ENCODE measurements around the gene JAKMIP2. TPM values are rescaled to one million over a fixed set of nuclear protein-coding genes. Genes with fewer than 3 reads are reported as not detected.
A peak's percentile ranks its signal among the peaks of the same experiment; 100 is the strongest.

Gene JAKMIP2
- polyA plus RNA-seq, 1 of the 3 experiments (the other 2 are of a cell fraction), result 2.1 TPM

DNA sequence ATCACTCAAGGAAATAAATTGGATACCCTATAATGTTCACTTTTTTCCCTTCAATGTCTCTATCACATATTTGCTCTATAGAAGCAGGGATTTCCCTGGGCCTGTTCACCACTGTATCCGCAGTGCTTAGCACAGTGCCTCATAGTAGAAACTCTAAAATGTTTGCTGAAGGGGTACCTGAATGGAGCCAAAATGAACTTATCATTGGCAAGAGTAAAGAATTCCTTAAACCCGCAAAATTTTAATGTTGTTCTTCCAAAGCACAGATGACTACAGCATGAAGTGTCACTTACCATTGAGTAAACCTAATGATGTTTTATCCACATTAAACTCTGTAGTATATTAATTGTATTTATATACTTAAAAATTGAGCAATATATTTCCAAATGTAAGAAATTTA is 96.1 kb downstream of the JAKMIP2 start (continued):
- TF ChIP-seq SMC3 (IDR thresholded peaks at IDR 0.05; ENCODE audit: low read depth, low read length), result no peak
- TF ChIP-seq, protein P1, sequence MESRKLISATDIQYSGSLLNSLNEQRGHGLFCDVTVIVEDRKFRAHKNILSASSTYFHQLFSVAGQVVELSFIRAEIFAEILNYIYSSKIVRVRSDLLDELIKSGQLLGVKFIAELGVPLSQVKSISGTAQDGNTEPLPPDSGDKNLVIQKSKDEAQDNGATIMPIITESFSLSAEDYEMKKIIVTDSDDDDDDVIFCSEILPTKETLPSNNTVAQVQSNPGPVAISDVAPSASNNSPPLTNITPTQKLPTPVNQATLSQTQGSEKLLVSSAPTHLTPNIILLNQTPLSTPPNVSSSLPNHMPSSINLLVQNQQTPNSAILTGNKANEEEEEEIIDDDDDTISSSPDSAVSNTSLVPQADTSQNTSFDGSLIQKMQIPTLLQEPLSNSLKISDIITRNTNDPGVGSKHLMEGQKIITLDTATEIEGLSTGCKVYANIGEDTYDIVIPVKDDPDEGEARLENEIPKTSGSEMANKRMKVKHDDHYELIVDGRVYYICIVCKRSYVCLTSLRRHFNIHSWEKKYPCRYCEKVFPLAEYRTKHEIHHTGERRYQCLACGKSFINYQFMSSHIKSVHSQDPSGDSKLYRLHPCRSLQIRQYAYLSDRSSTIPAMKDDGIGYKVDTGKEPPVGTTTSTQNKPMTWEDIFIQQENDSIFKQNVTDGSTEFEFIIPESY (IDR thresholded peaks at IDR 0.05; ENCODE audit: borderline replicate concordance, low read depth), result no peak
- TF ChIP-seq JUND (IDR thresholded peaks at IDR 0.05), result no peak
- TF ChIP-seq POLR2AphosphoS5 (IDR thresholded peaks at IDR 0.05; ENCODE audit: low read depth, low read length), result no peak
- TF ChIP-seq GABPA (IDR thresholded peaks at IDR 0.05; ENCODE audit: low read depth), result no peak
- no peak for TF ChIP-seq FOSL2 (IDR thresholded peaks at IDR 0.05; ENCODE audit: borderline replicate concordance, low read depth)
- TF ChIP-seq, protein P2, sequence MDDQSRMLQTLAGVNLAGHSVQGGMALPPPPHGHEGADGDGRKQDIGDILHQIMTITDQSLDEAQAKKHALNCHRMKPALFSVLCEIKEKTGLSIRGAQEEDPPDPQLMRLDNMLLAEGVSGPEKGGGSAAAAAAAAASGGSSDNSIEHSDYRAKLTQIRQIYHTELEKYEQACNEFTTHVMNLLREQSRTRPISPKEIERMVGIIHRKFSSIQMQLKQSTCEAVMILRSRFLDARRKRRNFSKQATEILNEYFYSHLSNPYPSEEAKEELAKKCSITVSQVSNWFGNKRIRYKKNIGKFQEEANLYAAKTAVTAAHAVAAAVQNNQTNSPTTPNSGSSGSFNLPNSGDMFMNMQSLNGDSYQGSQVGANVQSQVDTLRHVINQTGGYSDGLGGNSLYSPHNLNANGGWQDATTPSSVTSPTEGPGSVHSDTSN (IDR thresholded peaks at IDR 0.05), result no peak
- no peak for TF ChIP-seq GATA2 (CRISPR knock-in tag; IDR thresholded peaks at IDR 0.05)
- TF ChIP-seq RAD21 (IDR thresholded peaks at IDR 0.05; ENCODE audit: low read length), result no peak

DNA sequence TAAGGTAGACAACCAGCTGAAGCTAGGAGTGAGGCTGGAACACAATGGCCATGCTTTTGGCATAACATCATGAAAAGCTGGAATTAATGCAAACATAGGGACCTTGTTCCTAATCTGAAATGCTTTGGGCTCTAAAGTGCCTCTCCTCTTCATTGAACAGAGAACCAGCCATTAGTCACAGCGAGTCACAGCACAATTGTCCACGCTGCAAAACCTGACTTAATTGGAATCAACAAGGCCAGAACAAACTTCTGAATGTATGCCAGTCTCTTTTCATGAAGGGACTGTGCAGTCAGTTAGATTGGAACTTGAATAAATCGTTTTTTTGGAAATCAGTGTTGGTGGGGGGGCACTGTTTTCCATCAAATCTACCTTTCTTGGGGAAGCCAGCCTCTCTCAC is 96.5 kb downstream of the JAKMIP2 start:
- Histone ChIP-seq H3K27me3 (ENCODE audit: insufficient read depth) (no peaks in the 10 kb centered on the region), H3K4me2 (no peak overlapping the region), H3K4me3 (ENCODE audit: low read depth in 2 of 2, low read length in 1 of 2) (no peak overlapping the region), H3K9ac (no peak overlapping the region), H3K9me2 (no peaks in the 10 kb centered on the region), H3K36me3 (replicated peaks in 1 of 2; ENCODE audit: control insufficient read depth in 1 of 2, insufficient read depth in 2 of 2, low read length in 1 of 2) (no peaks in the 10 kb centered on the region), H3K79me2 (ENCODE audit: insufficient read depth) (no peaks in the 10 kb centered on the region), H3K27ac (ENCODE audit: low read depth in 2 of 2, low read length in 1 of 2) (no peak overlapping the region; a peak in 1 of 4 replicates), H3K4me1 (ENCODE audit: control insufficient read depth in 1 of 2, insufficient read depth in 2 of 2, low read depth in 1 of 2, low read length in 1 of 2) (peaks cover 10 to 20% of the 10 kb centered on the region in 2 experiments; a peak in 3 of 4 replicates), H4K20me1 (ENCODE audit: insufficient read depth) (no peaks in the 10 kb centered on the region), H3K9me3 (no peaks in the 10 kb centered on the region), H3F3A (replicated peaks; ENCODE audit: insufficient read depth) (no peaks in the 10 kb centered on the region), H2AFZ (ENCODE audit: low read depth) (no peak overlapping the region)
- TF ChIP-seq ELF1 (IDR thresholded peaks at IDR 0.05) (no peak), FOSL2 (IDR thresholded peaks at IDR 0.05; ENCODE audit: borderline replicate concordance, low read depth) (peak; percentile 43; the same call in 1 of the 2 replicates), SIN3A (IDR thresholded peaks at IDR 0.05; ENCODE audit: borderline replicate concordance, low read depth, low read length) (no peak)
- TF ChIP-seq, protein P2 (IDR thresholded peaks at IDR 0.05), result peak; percentile 28; the same call in 1 of the 2 replicates
- no peak for DNase-seq
- WGBS (ENCODE audit: low lambda C conversion rate), result 33% methylated on average over 3 of the region's 3 CpGs
- ChIA-PET POLR2A (no interaction called here), CTCF (no interaction called here)

DNA sequence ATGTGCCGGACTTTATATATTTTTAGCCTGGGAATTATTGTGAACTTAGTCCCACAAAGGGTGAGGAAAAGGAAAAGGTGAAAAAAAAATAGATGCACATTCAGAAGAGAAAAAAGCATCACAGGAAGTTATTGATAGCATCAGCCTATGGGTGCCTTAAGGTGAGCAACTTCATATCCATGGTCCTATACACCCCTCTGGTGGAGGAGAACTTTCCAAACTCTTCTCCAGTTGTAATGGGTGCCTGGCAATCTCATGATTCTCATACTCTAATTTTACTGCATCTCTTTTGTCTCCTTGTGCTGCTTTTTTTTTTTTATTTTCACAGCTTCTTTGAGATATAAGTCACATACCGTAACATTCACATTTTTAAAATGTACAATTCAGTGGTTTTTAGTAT is 107.4 kb downstream of the JAKMIP2 start:
- no peaks in the 10 kb centered on the region for H3F3A ChIP-seq (replicated peaks; ENCODE audit: insufficient read depth)
- no peaks in the 10 kb centered on the region for H4K20me1 ChIP-seq (ENCODE audit: insufficient read depth)
- WGBS (ENCODE audit: low lambda C conversion rate), result 87% methylated on average over 2 of the region's 2 CpGs
- H3K27ac ChIP-seq (ENCODE audit: low read depth in 2 of 2, low read length in 1 of 2), result no peak overlapping the region
- POLR2A ChIA-PET, result interaction anchor here (0.6 kb wide), 1 partner anchor 1313 kb away, joined by 3 read pairs; no protein-coding TSS in a partner anchor
- no peak for TF ChIP-seq RCOR1 (IDR thresholded peaks at IDR 0.05; ENCODE audit: low read length)
- no peak for TF ChIP-seq YY1 (IDR thresholded peaks at IDR 0.05; ENCODE audit: low read depth)
- TF ChIP-seq GATA2 (CRISPR knock-in tag; IDR thresholded peaks at IDR 0.05), result no peak
- no peak for TF ChIP-seq TEAD4 (IDR thresholded peaks at IDR 0.05; ENCODE audit: borderline replicate concordance, insufficient read depth)
- TF ChIP-seq, protein P3, sequence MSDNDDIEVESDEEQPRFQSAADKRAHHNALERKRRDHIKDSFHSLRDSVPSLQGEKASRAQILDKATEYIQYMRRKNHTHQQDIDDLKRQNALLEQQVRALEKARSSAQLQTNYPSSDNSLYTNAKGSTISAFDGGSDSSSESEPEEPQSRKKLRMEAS (IDR thresholded peaks at IDR 0.05; ENCODE audit: low read depth), result no peak
- no peak for TF ChIP-seq RFX5 (IDR thresholded peaks at IDR 0.05; ENCODE audit: low read length)
- TF ChIP-seq POLR2AphosphoS5 (IDR thresholded peaks at IDR 0.05; ENCODE audit: low read depth, low read length), result no peak
- TF ChIP-seq FOXJ3 (CRISPR knock-in tag; IDR thresholded peaks at IDR 0.05), result no peak
- peak; percentile 34; the same call in 1 of the 2 replicates for TF ChIP-seq RAD21 (IDR thresholded peaks at IDR 0.05; ENCODE audit: low read length)
- no peak overlapping the region for H3K4me2 ChIP-seq
- no peaks in the 10 kb centered on the region for H3K9me2 ChIP-seq
- no peaks in the 10 kb centered on the region for H3K27me3 ChIP-seq (ENCODE audit: insufficient read depth)
- no peaks in the 10 kb centered on the region for H3K9me3 ChIP-seq
- H3K79me2 ChIP-seq (ENCODE audit: insufficient read depth), result no peaks in the 10 kb centered on the region
- no peaks in the 10 kb centered on the region; a peak in 2 of 4 replicates for H3K4me1 ChIP-seq (ENCODE audit: control insufficient read depth in 1 of 2, insufficient read depth in 2 of 2, low read depth in 1 of 2, low read length in 1 of 2)
- CTCF ChIA-PET, result interaction anchor here (1.0 to 1.5 kb wide), 6 partner anchors 9 to 147 kb away, joined by 3 to 4 read pairs (median 3); no protein-coding TSS in a partner anchor
- no peak overlapping the region for H2AFZ ChIP-seq (ENCODE audit: low read depth)
- H3K4me3 ChIP-seq (ENCODE audit: low read depth in 2 of 2, low read length in 1 of 2), result no peak overlapping the region
- H3K9ac ChIP-seq, result no peak overlapping the region
- no peak for DNase-seq
- H3K36me3 ChIP-seq (replicated peaks in 1 of 2; ENCODE audit: control insufficient read depth in 1 of 2, insufficient read depth in 2 of 2, low read length in 1 of 2), result peaks cover 0 to 5% of the 10 kb centered on the region in 2 experiments
